GM20000 (cell line): ENCODE data around the gene ABHD6.
"Not testable (repeated sequence)": the region's sequence is repeated elsewhere in the genome, so short reads cannot be mapped to it uniquely, and the experiment has no call there.

Experiments used
- DNase-seq: peaks from one replicate; pipeline ENCODE4 v3.0.0; 2012; ENCODE audit warnings: low spot score
- TF ChIP-seq, protein P1 (sequence below): IDR thresholded peaks from 2 replicates; pipeline ENCODE4 v1.5.1; 2012; ENCODE audit warnings: mild to moderate bottlenecking, control low read depth; ENCODE audit errors: extremely low read depth, missing control alignments

The ABHD6 gene

DNA sequence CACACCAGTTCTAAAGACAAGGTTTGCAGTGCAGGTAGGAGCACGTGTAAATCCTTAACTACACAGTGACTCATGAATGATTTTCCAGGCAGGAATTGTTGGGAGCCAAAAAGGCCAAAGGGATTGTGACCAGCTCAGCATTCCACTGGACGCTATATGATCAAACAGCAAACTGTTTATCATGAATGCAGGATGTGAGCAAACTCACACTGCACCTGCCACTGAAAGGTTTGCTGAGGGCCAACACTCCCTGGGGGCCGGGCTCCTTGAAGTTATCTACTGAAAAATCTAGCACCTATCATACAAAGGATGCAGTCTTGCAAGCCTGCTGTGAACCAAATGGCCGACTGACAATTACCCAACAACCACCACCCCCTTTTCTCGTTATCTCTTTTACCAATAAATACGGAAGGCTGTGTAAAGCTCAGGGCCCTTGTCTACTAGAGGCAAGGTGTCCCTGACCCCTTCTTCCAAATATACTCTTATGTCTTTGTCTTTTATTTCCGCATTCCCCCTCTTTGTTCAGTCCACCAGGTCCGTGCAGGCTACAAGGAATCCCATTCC lies 15.3 kb upstream of the ABHD6 start:
- TF ChIP-seq, protein P1, sequence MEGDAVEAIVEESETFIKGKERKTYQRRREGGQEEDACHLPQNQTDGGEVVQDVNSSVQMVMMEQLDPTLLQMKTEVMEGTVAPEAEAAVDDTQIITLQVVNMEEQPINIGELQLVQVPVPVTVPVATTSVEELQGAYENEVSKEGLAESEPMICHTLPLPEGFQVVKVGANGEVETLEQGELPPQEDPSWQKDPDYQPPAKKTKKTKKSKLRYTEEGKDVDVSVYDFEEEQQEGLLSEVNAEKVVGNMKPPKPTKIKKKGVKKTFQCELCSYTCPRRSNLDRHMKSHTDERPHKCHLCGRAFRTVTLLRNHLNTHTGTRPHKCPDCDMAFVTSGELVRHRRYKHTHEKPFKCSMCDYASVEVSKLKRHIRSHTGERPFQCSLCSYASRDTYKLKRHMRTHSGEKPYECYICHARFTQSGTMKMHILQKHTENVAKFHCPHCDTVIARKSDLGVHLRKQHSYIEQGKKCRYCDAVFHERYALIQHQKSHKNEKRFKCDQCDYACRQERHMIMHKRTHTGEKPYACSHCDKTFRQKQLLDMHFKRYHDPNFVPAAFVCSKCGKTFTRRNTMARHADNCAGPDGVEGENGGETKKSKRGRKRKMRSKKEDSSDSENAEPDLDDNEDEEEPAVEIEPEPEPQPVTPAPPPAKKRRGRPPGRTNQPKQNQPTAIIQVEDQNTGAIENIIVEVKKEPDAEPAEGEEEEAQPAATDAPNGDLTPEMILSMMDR = no peak

DNA sequence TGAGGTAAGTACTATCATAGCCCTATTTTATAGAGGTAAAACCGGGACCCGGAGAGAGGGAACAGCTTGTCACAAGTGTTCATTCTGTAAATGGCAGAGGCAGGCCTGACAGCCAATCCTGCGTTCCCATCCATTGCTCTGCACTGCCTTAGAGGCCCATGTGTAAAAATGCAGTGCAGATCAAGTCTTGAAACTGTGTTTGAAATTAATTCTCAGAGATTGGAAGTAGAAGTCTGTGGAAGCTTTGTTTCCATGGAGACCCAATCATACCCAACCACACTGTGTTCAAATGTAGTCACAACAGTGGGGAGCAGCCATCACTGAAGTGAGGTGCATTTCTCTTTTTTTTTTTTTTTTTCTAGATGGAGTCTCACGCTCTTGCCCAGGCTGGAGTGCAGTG lies 13.7 kb upstream of the ABHD6 start:
- TF ChIP-seq, protein P1 = no peak
- DNase-seq = no peak

More for the DNA sequence above, 15.3 kb upstream of the ABHD6 start:
- DNase-seq = no peak

DNA sequence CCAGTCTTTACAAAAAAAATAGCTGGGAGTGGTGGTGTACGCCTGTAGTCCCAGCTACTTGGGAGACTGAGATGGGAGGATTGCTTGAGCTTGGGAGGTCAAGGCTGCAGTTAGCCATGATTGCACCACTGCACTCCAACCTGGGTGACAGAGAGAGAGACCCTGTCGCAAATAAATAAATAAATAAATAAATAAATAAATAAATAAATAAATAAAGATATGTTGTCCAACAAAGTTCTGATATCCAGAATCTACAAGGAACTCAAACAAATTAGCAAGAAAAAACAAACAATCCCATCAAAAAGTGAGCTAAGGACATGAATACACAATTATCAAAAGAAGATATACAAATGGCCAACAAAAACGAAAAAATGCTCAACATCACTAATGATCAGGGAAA lies 9.7 kb upstream of the ABHD6 start:
- not testable (repeated sequence) for DNase-seq

DNA sequence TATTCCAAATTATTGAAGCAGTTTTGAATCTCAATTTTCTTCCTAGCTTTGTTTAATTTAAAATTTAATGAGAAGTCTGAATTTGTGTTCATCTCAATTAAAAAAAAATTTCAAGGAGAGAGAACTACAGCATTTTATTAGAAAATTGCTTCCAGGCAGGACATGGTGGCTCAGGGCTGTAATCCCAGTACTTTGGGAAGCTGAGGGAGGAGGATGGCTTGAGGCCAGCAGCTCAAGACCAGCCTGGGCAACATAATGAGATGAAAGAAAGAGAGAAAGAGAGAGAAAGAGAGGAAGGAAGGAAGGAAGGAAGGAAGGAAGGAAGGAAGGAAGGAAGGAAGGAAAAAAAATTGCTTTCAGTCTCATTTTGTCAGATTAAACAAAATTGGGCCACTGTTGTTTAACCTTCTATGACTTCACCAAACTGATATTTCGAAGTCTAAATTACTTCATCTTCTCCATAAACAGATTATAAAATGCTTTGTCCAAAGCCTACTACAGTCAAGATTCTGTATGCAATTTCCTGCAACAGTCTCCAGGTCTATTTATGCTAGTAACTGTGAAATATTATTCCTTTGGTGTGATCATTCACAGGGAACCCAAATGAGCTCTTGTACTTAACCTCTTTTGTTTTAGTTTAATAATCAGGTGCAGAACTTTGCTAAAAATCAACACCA lies 6.6 kb upstream of the ABHD6 start:
- TF ChIP-seq, protein P1 = no peak
- DNase-seq = no peak

DNA sequence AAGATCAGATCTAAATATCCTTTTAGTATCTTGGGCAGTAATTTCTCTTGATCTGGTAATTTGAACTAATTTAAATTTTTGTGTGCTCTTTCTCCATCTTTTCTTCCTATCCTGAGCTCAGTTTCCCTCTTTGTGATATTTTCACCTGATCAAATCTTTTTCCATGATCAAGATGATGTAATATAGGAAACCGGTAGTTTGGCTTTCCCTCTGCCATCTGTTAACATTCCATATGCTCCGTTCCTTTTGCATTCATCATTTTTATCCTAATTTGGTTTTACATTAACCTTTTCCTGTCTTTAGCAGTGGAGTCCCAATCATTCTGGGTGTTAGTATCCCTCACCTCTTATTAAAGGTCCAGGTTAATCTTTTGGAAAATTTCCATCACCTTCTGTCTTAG lies 5.9 kb upstream of the ABHD6 start:
- no peak for DNase-seq

DNA sequence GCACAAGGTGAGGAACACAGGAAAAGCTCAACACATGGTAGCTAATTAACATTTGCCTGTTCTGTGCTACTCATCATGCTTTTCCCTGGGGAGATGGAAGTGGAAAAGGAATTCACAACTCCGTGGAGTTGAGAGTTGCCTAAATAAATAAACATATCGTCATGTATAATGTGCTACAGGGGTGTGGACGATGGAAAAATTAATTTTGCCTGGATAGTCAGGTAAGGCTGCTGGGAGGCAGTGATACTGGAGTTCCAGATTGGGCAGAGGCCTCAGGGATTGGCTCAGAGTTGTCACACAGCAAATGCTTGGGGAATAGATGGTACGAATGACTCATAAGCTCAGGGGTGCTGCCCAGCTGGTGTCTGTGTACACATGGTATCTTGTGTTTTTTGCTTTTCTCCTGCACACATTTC lies 3.1 kb upstream of the ABHD6 start:
- TF ChIP-seq, protein P1 = no peak
- no peak for DNase-seq

More for the DNA sequence above, 5.9 kb upstream of the ABHD6 start:
- TF ChIP-seq, protein P1 = no peak

DNA sequence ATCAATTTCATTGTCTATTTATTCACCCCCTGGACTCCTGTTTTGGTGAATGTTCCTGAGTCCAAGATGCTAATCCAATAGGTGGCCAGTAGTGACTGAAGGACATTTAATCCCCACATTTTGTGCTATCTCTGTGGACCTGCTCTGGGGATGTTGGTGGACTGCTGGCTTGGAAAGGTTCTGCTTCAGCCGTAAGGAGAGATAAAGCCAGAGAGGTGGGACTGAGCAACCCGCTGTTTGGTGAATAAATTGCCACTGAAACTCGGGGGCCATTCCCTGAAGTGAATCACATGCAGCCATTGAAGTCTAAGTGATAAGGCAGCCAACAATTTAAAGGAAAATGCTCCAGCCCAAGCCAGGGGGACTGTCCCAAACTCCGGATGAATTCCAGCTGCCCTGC lies 1.6 kb upstream of the ABHD6 start:
- TF ChIP-seq, protein P1 = no peak
- DNase-seq = no peak
